ENCODE results near the gene SOAT1.
"Not testable (repeated sequence)": the region's sequence is repeated elsewhere in the genome, so short reads cannot be mapped to it uniquely, and the experiment has no call there.

Gene SOAT1

GRCh38 chr1:179293340-179294327 lies at the start of gene SOAT1:
SOAT1 (plus strand) TSS chr1:179293797; CDS start chr1:179302685, 8,888 bp downstream.
- Histone ChIP-seq H3K27me3 (ENCODE audit: control insufficient read depth, insufficient read depth, low read length) (peaks cover 37% of the 10 kb centered on the region), H3K4me1 (ENCODE audit: control insufficient read depth, insufficient read depth, low read length) (no peaks in the 10 kb centered on the region), H3K9me3 (ENCODE audit: control insufficient read depth, insufficient read depth, low read length) (no peaks in the 10 kb centered on the region), H3K4me3 (ENCODE audit: low read length) (peak within 1 kb of the TSS; percentile 66; the same call in 1 of the 2 replicates), H3K27ac (ENCODE audit: low read length) (no peak within 1 kb of the TSS), H3K36me3 (ENCODE audit: control insufficient read depth, insufficient read depth, low read length) (no peaks in the 10 kb centered on the region)
- WGBS (ENCODE audit: insufficient coverage, insufficient read length) = no CpG with 5 or more reads among the region's 71 CpGs
- peak; percentile 85 for DNase-seq (ENCODE audit: low read depth, low spot score)

- not testable (repeated sequence) for H3K4me1 ChIP-seq (ENCODE audit: control insufficient read depth, insufficient read depth, low read length); DNase-seq (ENCODE audit: low read depth, low spot score); H3K27ac ChIP-seq (ENCODE audit: low read length); H3K36me3 ChIP-seq (ENCODE audit: control insufficient read depth, insufficient read depth, low read length); H3K9me3 ChIP-seq (ENCODE audit: control insufficient read depth, insufficient read depth, low read length); H3K27me3 ChIP-seq (ENCODE audit: control insufficient read depth, insufficient read depth, low read length); H3K4me3 ChIP-seq (ENCODE audit: low read length)
- WGBS (ENCODE audit: insufficient coverage, insufficient read length) = no CpG with 5 or more reads among the region's 2 CpGs
Measured at GRCh38 chr1:179245426-179245825, 48.2 kb upstream of the SOAT1 start.

- no peaks in the 10 kb centered on the region for H3K4me1 ChIP-seq (ENCODE audit: control insufficient read depth, insufficient read depth, low read length)
- no peaks in the 10 kb centered on the region for H3K27me3 ChIP-seq (ENCODE audit: control insufficient read depth, insufficient read depth, low read length)
- no CpG with 5 or more reads among the region's 9 CpGs for WGBS (ENCODE audit: insufficient coverage, insufficient read length)
- H3K36me3 ChIP-seq (ENCODE audit: control insufficient read depth, insufficient read depth, low read length) = no peaks in the 10 kb centered on the region
- H3K27ac ChIP-seq (ENCODE audit: low read length) = no peak overlapping the region
- H3K9me3 ChIP-seq (ENCODE audit: control insufficient read depth, insufficient read depth, low read length) = no peaks in the 10 kb centered on the region
- DNase-seq (ENCODE audit: low read depth, low spot score) = no peak
- no peak overlapping the region for H3K4me3 ChIP-seq (ENCODE audit: low read length)
Measured at GRCh38 chr1:179247923-179248322, 45.7 kb upstream of the SOAT1 start.

- Histone ChIP-seq H3K36me3 (ENCODE audit: control insufficient read depth, insufficient read depth, low read length) (no peaks in the 10 kb centered on the region), H3K4me1 (ENCODE audit: control insufficient read depth, insufficient read depth, low read length) (no peaks in the 10 kb centered on the region), H3K4me3 (ENCODE audit: low read length) (no peak overlapping the region), H3K9me3 (ENCODE audit: control insufficient read depth, insufficient read depth, low read length) (no peaks in the 10 kb centered on the region), H3K27ac (ENCODE audit: low read length) (no peak overlapping the region), H3K27me3 (ENCODE audit: control insufficient read depth, insufficient read depth, low read length) (no peaks in the 10 kb centered on the region)
- WGBS (ENCODE audit: insufficient coverage, insufficient read length) = no CpG with 5 or more reads among the region's 1 CpG
- DNase-seq (ENCODE audit: low read depth, low spot score) = no peak
Measured at GRCh38 chr1:179251675-179252074, 41.9 kb upstream of the SOAT1 start.

- Histone ChIP-seq H3K27ac (ENCODE audit: low read length) (no peak overlapping the region), H3K4me3 (ENCODE audit: low read length) (no peak overlapping the region), H3K36me3 (ENCODE audit: control insufficient read depth, insufficient read depth, low read length) (no peaks in the 10 kb centered on the region), H3K4me1 (ENCODE audit: control insufficient read depth, insufficient read depth, low read length) (no peaks in the 10 kb centered on the region), H3K27me3 (ENCODE audit: control insufficient read depth, insufficient read depth, low read length) (no peaks in the 10 kb centered on the region), H3K9me3 (ENCODE audit: control insufficient read depth, insufficient read depth, low read length) (no peaks in the 10 kb centered on the region)
- DNase-seq (ENCODE audit: low read depth, low spot score) = no peak
- no CpG with 5 or more reads among the region's 4 CpGs for WGBS (ENCODE audit: insufficient coverage, insufficient read length)
Measured at GRCh38 chr1:179252606-179253005, 41.0 kb upstream of the SOAT1 start.

- no peaks in the 10 kb centered on the region for H3K4me1 ChIP-seq (ENCODE audit: control insufficient read depth, insufficient read depth, low read length)
Measured at GRCh38 chr1:179253286-179253972, 40.2 kb upstream of the SOAT1 start.

GRCh38 chr1:179262183-179262582 lies 31.4 kb upstream of the SOAT1 start:
- DNase-seq (ENCODE audit: low read depth, low spot score) = no peak
- WGBS (ENCODE audit: insufficient coverage, insufficient read length) = no CpG with 5 or more reads among the region's 1 CpG
- Histone ChIP-seq H3K27ac (ENCODE audit: low read length) (no peak overlapping the region), H3K36me3 (ENCODE audit: control insufficient read depth, insufficient read depth, low read length) (no peaks in the 10 kb centered on the region), H3K27me3 (ENCODE audit: control insufficient read depth, insufficient read depth, low read length) (no peaks in the 10 kb centered on the region), H3K9me3 (ENCODE audit: control insufficient read depth, insufficient read depth, low read length) (no peaks in the 10 kb centered on the region), H3K4me3 (ENCODE audit: low read length) (no peak overlapping the region), H3K4me1 (ENCODE audit: control insufficient read depth, insufficient read depth, low read length) (no peaks in the 10 kb centered on the region)

More at GRCh38 chr1:179253286-179253972, 40.2 kb upstream of the SOAT1 start:
- Histone ChIP-seq H3K27me3 (ENCODE audit: control insufficient read depth, insufficient read depth, low read length) (no peaks in the 10 kb centered on the region), H3K4me3 (ENCODE audit: low read length) (no peak overlapping the region), H3K27ac (ENCODE audit: low read length) (no peak overlapping the region), H3K9me3 (ENCODE audit: control insufficient read depth, insufficient read depth, low read length) (no peaks in the 10 kb centered on the region), H3K36me3 (ENCODE audit: control insufficient read depth, insufficient read depth, low read length) (no peaks in the 10 kb centered on the region)
- DNase-seq (ENCODE audit: low read depth, low spot score) = no peak
- no CpG with 5 or more reads among the region's 8 CpGs for WGBS (ENCODE audit: insufficient coverage, insufficient read length)

- no peak for DNase-seq (ENCODE audit: low read depth, low spot score)
- Histone ChIP-seq H3K4me3 (ENCODE audit: low read length) (no peak overlapping the region), H3K36me3 (ENCODE audit: control insufficient read depth, insufficient read depth, low read length) (no peaks in the 10 kb centered on the region), H3K4me1 (ENCODE audit: control insufficient read depth, insufficient read depth, low read length) (no peaks in the 10 kb centered on the region), H3K27me3 (ENCODE audit: control insufficient read depth, insufficient read depth, low read length) (no peaks in the 10 kb centered on the region), H3K9me3 (ENCODE audit: control insufficient read depth, insufficient read depth, low read length) (no peaks in the 10 kb centered on the region), H3K27ac (ENCODE audit: low read length) (no peak overlapping the region)
Measured at GRCh38 chr1:179263121-179263520, 30.5 kb upstream of the SOAT1 start.

GRCh38 chr1:179264507-179264906 lies 29.1 kb upstream of the SOAT1 start:
- H3K4me3 ChIP-seq (ENCODE audit: low read length) = no peak overlapping the region
- no peaks in the 10 kb centered on the region for H3K4me1 ChIP-seq (ENCODE audit: control insufficient read depth, insufficient read depth, low read length)
- DNase-seq (ENCODE audit: low read depth, low spot score) = no peak
- H3K27ac ChIP-seq (ENCODE audit: low read length) = no peak overlapping the region
- no peaks in the 10 kb centered on the region for H3K36me3 ChIP-seq (ENCODE audit: control insufficient read depth, insufficient read depth, low read length)
- no peaks in the 10 kb centered on the region for H3K9me3 ChIP-seq (ENCODE audit: control insufficient read depth, insufficient read depth, low read length)
- WGBS (ENCODE audit: insufficient coverage, insufficient read length) = 100% methylated on average over 1 of the region's 3 CpGs
- no peaks in the 10 kb centered on the region for H3K27me3 ChIP-seq (ENCODE audit: control insufficient read depth, insufficient read depth, low read length)

GRCh38 chr1:179269071-179269470 lies 24.5 kb upstream of the SOAT1 start:
- H3K27me3 ChIP-seq (ENCODE audit: control insufficient read depth, insufficient read depth, low read length) = no peaks in the 10 kb centered on the region
- H3K9me3 ChIP-seq (ENCODE audit: control insufficient read depth, insufficient read depth, low read length) = no peaks in the 10 kb centered on the region
- H3K36me3 ChIP-seq (ENCODE audit: control insufficient read depth, insufficient read depth, low read length) = no peaks in the 10 kb centered on the region
- no peak for DNase-seq (ENCODE audit: low read depth, low spot score)
- no peak overlapping the region for H3K4me3 ChIP-seq (ENCODE audit: low read length)
- H3K27ac ChIP-seq (ENCODE audit: low read length) = no peak overlapping the region
- no peaks in the 10 kb centered on the region for H3K4me1 ChIP-seq (ENCODE audit: control insufficient read depth, insufficient read depth, low read length)
